Stimulated activated CD8-positive, alpha-beta memory T cell treated with anti-CD3 and anti-CD28 coated beads, Interleukin-7, amount 100 ng/mL, for 24 hours (primary cell): Measurements from ENCODE around the gene PREX1.

Source experiments
- DNase-seq: peaks from one replicate; pipeline ENCODE4 v3.0.0-alpha.2; 2020; ENCODE audit warnings: low read depth

Gene PREX1

GRCh38 chr20:48632017-48632824 is 195.6 kb downstream of the PREX1 start:
- DNase-seq: no peak

DNA sequence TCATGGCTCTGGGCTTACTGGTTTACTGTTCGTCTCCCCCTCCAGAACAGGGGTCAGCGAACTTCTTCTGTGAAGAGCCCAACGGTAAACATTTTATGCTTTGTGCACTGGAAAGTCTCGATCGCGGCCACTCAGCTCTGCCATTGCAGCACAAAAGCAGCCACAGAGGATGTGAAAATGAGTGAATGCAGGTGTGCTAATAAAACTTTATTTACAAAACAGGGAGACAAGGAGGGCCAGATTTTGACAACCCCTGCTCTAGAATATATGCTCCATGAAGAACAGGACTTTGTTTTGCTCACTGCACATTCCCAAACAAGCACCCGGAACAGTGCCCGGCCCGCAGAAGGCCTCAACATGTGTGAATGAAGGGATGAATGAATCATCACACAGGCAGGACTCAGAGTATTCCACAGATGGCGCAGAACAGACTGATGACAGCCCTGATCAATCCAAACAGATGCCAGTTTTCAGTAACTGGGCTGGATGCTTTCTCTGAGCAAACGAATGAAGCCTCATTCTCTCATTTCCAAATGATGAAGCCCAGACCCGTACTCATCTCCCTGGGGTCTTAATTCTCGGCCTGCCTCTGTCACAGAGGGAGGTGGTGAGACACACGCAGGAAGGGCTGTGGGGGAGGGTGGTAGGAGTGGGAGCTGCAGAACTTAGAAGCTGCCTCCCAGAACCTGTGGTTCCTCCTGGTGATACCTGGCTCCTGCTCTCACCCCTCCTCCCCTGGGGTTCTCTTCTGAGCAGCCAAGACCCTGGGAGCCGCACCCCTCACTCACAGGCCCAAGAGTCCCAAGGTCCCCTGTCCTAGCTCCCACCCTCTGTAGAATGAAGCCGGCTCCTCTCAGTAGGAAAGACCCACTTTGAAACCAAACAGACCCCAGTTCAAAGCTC is 196.4 kb downstream of the PREX1 start:
- no peak for DNase-seq

DNA sequence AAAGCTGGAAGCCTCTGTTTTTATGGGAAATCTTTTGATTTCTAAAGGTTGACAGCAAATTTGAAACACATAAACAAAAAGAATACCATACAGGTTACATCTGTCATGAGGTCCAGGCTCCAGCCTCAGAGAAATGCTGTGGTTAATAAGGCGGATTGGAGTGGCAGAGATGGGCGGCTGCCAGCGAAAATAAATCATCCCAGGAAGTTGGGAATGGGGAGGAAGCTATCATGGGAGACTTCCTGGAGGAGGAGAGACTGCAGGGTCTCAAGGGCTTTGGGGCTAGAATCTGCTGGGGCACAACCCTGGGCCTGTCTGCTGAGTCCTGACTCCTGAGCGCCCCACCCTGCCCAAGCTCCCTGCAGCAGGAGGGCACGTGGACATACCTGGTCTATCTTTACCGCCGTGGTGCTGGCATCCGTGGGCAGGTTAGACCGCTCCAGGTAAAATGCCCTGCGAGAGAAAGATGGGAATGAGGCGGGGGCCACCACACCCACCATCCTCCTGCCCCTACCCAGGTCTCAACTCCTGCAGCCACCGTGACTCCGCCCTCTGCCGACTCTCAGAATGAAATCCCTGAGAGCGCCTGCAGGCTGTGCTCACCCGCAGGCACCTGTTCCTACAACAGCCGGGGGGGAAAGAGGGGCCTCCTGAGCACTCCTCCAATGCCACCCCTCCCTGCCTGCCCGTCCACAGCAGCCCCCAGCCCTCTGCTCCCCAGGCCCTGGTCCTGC is 197.3 kb downstream of the PREX1 start:
- DNase-seq: no peak

DNA sequence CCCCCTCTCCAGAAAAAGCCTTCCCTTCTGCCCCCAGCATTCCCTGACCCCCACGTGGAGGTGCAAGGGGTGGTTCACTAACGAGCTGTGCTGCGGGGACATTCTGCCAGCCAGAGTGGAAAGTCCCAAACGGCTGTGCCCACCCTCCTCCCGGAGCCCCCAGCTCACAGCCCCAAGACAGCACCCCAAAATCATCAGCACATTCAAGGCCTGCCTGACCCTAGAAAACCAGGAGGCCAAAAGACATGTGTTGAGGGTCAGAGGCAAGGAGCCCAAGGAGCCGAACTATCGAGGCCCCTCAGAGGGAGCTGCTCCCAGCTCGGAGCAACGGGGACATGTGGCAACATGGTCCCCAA is 197.9 kb downstream of the PREX1 start:
- no peak for DNase-seq

DNA sequence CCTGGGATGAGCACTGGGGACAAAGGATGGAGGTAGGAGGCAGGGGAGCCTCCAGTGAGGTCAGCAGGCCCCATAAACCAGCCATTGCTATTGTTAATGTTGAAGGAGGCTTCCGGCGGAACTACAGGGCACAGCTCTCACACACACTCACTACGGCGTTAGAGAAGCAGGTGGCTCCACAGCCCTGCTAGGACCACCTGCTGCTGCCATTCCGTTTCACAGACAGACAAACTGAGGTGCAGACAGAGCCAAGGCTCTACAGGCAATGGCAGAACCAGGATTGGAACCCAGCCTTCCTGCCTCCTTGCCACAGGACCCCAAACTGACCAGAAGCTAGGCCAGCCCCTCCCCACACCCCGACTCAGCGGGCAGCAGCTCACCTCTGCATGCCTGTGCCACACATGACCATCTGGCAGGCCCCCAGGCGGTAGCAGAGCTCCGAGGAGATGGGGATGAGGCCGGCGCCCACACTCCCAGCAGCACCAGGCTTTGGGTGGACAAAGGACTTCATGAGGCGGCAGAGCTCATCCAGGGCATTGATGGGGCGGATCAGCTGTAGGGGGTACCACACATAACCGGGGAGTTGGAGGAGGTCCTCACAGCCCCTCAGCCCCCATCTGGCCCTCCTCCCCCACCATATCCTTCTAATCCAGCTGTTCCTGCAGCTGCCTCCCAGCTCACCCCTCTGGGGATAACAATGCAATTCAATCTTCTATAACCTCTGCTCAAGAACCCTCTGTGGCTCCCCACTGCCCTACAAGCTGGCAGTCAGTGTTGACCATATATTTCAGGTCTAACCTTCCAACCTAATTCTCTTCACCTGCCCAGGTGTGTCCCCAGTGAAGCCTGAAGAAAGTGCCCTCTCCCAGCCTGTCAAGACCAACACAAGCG is 198.5 kb downstream of the PREX1 start:
- DNase-seq: no peak

GRCh38 chr20:48627737-48628128 is 200.1 kb downstream of the PREX1 start:
- no peak for DNase-seq

DNA sequence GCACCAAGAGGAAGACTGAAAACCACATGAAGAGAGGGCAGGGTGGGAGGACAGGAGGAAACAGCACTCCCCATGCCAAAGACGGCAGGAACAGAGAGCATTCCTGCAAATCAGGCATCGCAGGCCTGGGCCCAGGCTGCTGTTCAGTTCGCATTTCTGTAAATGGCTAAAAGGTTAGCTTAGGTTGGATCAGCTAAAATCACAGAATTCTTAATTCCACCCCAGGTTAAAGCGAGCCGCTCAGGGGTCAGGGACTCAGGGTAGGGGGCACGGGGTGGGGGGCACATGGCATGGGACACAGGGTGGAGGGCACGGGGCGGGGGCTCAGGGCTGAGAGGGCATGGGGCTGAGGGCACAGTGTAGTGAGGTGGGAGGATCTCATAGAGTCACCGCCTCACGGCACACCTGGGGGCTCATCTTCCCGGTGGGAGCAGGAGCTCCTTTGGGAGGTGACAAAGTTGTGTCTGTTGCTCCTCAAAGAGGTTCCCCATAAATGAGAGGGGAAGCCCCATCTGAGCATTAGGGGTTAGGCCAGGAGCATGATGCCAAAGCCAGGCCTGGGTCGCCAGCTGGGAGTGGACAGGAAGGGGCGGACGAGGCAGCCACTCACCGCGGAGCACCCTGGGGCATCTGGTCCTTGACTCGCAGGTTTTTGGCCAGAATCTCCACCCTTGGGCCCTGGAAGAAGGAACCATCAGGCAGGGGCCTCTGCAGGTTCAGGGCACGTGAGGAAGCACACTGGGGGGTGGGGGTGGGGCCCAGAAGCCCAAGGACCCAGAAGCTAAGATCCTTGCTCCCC is 200.7 kb downstream of the PREX1 start:
- DNase-seq: no peak

DNA sequence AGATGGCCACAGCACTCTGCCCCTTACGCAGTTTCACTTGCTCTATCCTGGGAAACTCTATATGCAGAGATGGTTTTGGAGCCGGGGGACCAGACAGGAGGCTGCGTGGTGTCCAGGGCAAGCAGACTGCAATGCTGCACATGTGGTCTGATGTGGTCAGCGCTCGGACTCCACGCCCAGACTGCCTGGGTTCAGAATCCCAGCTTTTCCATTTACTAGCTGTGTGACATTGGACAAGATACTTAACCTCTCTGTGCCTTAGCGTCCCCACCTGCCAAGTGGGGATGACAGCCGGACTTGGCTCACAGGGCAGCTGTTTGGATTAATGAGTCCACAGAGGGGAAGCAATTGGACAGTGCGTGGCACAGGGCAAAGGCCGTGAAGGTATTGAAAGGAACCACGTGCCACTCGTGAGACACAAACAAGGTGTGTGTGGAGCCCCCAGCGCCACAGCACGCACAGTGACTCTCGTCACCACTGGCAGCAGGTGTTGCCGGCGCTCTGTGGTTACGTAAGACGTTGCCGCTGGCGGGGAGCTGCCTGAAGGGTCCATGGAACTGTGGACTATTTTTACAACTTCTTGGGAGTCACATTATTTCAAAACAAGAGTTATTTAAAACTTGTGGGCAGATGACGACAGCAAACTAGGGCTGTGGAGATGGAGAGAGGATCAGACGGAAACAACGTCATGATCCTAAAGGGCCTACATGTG is 201.4 kb downstream of the PREX1 start:
- no peak for DNase-seq

- no peak for DNase-seq
Measured at GRCh38 chr20:48625136-48625900, 202.5 kb downstream of the PREX1 start.

DNA sequence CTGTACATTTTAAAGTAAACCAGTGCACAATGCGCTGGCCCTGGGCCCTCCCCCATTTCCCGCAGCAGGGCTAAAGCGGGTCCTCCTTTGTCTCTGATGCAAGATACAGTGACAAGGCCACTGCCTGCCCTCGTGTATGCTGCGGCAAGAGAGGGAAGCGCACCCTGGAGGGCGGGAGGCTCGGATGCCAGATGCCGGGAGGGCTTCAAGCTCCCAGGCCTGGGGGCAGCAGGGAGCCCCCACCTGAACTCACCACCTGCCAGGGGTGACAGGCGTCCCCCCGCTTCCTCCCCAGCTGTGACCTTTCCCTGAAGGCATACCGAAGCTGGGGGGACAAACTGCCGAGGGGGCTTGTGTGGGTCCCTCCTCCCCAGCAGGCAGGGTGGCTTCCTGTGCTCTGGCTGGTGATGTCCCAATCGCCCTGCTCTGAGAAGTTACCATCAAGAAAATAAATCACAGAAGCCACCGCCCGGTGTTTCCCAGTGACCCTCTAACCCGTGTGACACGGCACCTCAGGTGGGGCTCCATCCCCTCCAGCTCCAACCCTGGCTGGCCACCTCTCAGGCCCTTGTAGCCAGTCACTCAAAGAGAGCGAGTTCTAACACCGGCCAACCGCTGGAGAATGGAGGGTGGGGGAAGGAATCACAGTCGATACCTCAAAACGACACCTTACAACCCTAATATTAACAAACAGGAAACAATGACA is 203.3 kb downstream of the PREX1 start:
- no peak for DNase-seq

GRCh38 chr20:48623906-48624265 is 203.9 kb downstream of the PREX1 start:
- DNase-seq: no peak

DNA sequence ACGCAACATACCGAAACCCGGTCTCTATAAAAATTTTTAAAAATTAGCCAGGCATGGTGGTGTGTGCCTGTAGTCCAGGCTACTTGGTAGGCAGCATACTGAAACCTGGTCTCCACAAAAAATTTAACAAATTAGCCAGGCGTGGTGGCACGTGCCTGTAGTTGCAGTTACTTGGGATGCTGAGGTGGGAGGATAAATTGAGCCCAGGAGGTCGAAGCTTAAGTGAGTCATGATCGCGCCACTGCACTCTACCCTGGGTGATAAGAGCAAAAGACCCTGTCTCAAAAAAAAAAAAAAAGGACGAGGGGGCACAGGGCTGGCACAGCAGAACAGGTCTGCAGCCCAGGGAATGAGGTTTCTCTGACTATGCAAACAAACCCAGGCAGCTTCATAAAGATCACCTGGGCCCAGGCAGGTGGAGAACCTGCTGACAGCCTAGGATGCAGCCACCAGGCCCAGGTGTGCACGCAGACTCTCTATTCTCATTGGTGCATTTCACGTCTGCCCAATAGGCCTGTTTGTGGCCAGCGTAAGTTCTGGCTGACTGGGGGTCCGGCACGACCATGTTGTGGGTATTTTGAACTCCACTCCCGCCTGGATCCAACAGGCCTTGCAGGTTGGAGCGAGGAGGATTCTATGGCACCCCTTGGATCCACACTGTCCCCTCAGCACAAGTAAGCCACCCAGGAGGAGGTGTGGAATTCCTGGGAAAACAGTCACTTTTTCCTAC is 204.5 kb downstream of the PREX1 start:
- no peak for DNase-seq

- no peak for DNase-seq
Measured at GRCh38 chr20:48622421-48622820, 205.4 kb downstream of the PREX1 start.

GRCh38 chr20:48621376-48622078 is 206.3 kb downstream of the PREX1 start:
- DNase-seq: no peak

DNA sequence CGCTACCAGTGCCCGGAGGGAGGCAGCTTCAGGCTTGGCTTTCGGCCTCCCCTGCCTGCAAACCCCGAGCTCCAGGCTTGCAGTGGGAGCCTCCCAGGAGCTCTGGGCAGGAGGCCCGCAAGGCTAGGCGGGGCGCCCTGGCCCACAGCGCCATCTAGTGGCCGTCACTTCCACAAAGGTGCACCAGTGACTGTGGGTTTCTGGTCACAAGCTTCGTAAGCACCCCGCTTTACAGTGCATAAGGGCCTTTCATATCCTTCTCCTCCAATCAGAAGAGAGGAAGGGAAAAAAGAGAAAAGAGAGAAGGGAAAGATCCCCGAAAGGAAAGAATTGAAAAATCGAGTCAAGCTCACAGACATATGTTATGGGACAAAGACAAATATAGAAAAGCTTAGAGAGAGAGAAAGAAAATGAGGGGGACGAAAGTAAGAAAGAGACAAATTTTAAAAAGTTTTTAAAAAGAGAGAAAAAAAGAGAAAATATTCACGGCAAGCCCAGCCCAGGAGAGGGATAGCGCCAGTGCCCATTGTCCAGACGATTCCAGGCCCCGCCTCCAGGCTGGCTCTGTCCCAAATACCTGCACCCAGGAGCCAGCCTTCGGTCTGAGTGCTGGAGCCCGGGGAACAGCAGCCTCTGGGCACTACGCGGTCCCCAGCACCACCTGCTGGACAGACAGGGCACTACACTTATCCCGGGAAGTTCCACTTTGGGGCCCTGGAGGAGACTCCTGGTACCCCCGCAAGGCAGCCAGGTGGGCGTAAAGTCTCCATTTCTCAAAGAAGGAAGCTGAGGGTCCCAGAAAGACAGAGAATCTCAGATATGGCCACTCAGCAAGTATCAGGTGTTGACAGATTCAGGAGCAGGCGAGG is 207.1 kb downstream of the PREX1 start:
- DNase-seq: peak; percentile 47

GRCh38 chr20:48620154-48620506 is 207.7 kb downstream of the PREX1 start:
- no peak for DNase-seq
